ENCODE data around the gene AP1S1.

- TF ChIP-seq POLR2A (IDR thresholded peaks at IDR 0.05) = no peak
- no peak for TF ChIP-seq CTCF (IDR thresholded peaks at IDR 0.05 in 4 of 5, conservative IDR thresholded peaks at IDR 0.05 in 1 of 5)
Observed at GRCh38 chr7:101170617-101171441, 16.6 kb downstream of the AP1S1 start.

All from gastrocnemius medialis (tissue), 4 donors.